H9 (cell line): ENCODE results near the gene ZMPSTE24. TPM values are rescaled to one million over a fixed set of nuclear protein-coding genes. Genes with fewer than 3 reads are reported as not detected.

Source experiments
- DNase-seq: peaks from one replicate; pipeline ENCODE4 v3.0.0-alpha.2; 2017
- H2AFZ ChIP-seq: one replicate; pipeline ENCODE4 v1.6.1; 2013; ENCODE audit warnings: mild to moderate bottlenecking, low read length, control low read depth, moderate library complexity
- H2AK5ac ChIP-seq: 2 replicates; pipeline ENCODE4 v1.6.1; 2013; ENCODE audit warnings: low read length, control low read depth, mixed read lengths; ENCODE audit not compliant: insufficient read length
- H2BK120ac ChIP-seq: one replicate; pipeline ENCODE4 v1.6.1; 2013; ENCODE audit warnings: low read depth, mild to moderate bottlenecking, low read length, control low read depth, inconsistent platforms; ENCODE audit not compliant: poor library complexity, severe bottlenecking
- H2BK12ac ChIP-seq: 2 replicates; pipeline ENCODE4 v1.6.1; 2013; ENCODE audit warnings: low read length, control low read depth, mixed read lengths, low read depth; ENCODE audit not compliant: insufficient read length
- H2BK15ac ChIP-seq: 2 replicates; pipeline ENCODE4 v1.6.1; 2013; ENCODE audit warnings: low read depth, low read length, control low read depth
- H2BK20ac ChIP-seq: one replicate; pipeline ENCODE4 v1.6.1; 2013; ENCODE audit warnings: low read depth, mild to moderate bottlenecking, low read length, control low read depth, inconsistent platforms; ENCODE audit not compliant: poor library complexity, severe bottlenecking
- H2BK5ac ChIP-seq: 2 replicates; pipeline ENCODE4 v1.6.1; 2013; ENCODE audit warnings: low read length, control low read depth, mixed read lengths; ENCODE audit not compliant: insufficient read length
- H3K14ac ChIP-seq: 2 replicates; pipeline ENCODE4 v1.6.1; 2013; ENCODE audit warnings: low read length, control low read depth; ENCODE audit not compliant: insufficient read depth
- H3K18ac ChIP-seq: 2 replicates; pipeline ENCODE4 v1.6.1; 2013; ENCODE audit warnings: low read depth, mild to moderate bottlenecking, mixed read lengths, low read length, control low read depth; ENCODE audit not compliant: insufficient read length
- H3K23ac ChIP-seq: 2 replicates; pipeline ENCODE4 v1.6.1; 2013; ENCODE audit warnings: low read length, control low read depth, mixed read lengths, low read depth; ENCODE audit not compliant: insufficient read length
- H3K23me2 ChIP-seq: 2 replicates; pipeline ENCODE4 v1.6.1; 2013; ENCODE audit warnings: low read depth, mild to moderate bottlenecking, mixed read lengths, low read length, control low read depth; ENCODE audit not compliant: insufficient read length, poor library complexity, severe bottlenecking
- H3K27ac ChIP-seq: 2 replicates; pipeline ENCODE4 v1.5.1; 2013; ENCODE audit warnings: low read length, control low read depth, mixed read lengths, low read depth; ENCODE audit not compliant: insufficient read length
- H3K27me3 ChIP-seq: 2 replicates; pipeline ENCODE4 v1.6.1; 2013; ENCODE audit warnings: low read length, control low read depth, inconsistent platforms; ENCODE audit not compliant: insufficient read depth
- H3K4ac ChIP-seq: 2 replicates; pipeline ENCODE4 v1.6.1; 2013; ENCODE audit warnings: low read depth, mild to moderate bottlenecking, control low read depth, inconsistent platforms, low read length, moderate library complexity
- H3K4me1 ChIP-seq: 2 replicates; pipeline ENCODE4 v1.6.1; 2013; ENCODE audit warnings: low read length, control low read depth, inconsistent platforms; ENCODE audit not compliant: insufficient read depth
- H3K4me2 ChIP-seq: 2 replicates; pipeline ENCODE4 v1.6.1; 2013; ENCODE audit warnings: low read length, control low read depth, mixed read lengths; ENCODE audit not compliant: insufficient read length, insufficient read depth
- H3K56ac ChIP-seq: 2 replicates; pipeline ENCODE4 v1.6.1; 2013; ENCODE audit warnings: low read depth, mild to moderate bottlenecking, mixed read lengths, low read length, control low read depth; ENCODE audit not compliant: insufficient read length
- H3K79me1 ChIP-seq: 2 replicates; pipeline ENCODE4 v1.6.1; 2013; ENCODE audit warnings: low read depth, mild to moderate bottlenecking, moderate library complexity, low read length, control low read depth, inconsistent platforms; ENCODE audit not compliant: insufficient read depth, poor library complexity, severe bottlenecking
- H3K79me2 ChIP-seq: 2 replicates; pipeline ENCODE4 v1.6.1; 2013; ENCODE audit warnings: low read length, control low read depth, inconsistent platforms; ENCODE audit not compliant: insufficient read depth
- H3K9ac ChIP-seq: 2 replicates; pipeline ENCODE4 v1.6.1; 2013; ENCODE audit warnings: low read length, control low read depth, mixed read lengths; ENCODE audit not compliant: insufficient read length; ENCODE audit errors: extremely low read depth
- H3K9me3 ChIP-seq: one replicate; pipeline ENCODE4 v1.6.1; 2013; ENCODE audit warnings: low read depth, low read length, inconsistent platforms; ENCODE audit not compliant: control insufficient read depth
- H3T11ph ChIP-seq: one replicate; pipeline ENCODE4 v1.6.1; 2013; ENCODE audit warnings: mild to moderate bottlenecking, low read length, control low read depth, inconsistent platforms
- H4K20me1 ChIP-seq: one replicate; pipeline ENCODE4 v1.6.1; 2013; ENCODE audit not compliant: control insufficient read depth, insufficient read length, insufficient read depth
- H4K5ac ChIP-seq: 2 replicates; pipeline ENCODE4 v1.6.1; 2013; ENCODE audit warnings: low read depth, mild to moderate bottlenecking, mixed read lengths, low read length, control low read depth; ENCODE audit not compliant: insufficient read length
- H4K8ac ChIP-seq: replicated peaks from 2 replicates; pipeline ENCODE4 v1.6.1; 2013; ENCODE audit warnings: low read length, control low read depth, mixed read lengths, low read depth; ENCODE audit not compliant: insufficient read length
- H4K91ac ChIP-seq: 2 replicates; pipeline ENCODE4 v1.6.1; 2013; ENCODE audit warnings: low read depth, mild to moderate bottlenecking, moderate library complexity, mixed read lengths, low read length, control low read depth; ENCODE audit not compliant: insufficient read length
- H3K27ac Mint-ChIP-seq, 3 experiments: 2 replicates in 2 of 3; 3 replicates in 1 of 3; pipeline ENCODE4 v1.8.0; 2020 to 2021; ENCODE audit warnings: mixed read lengths in 3 of 3, mild to moderate bottlenecking in 1 of 3, moderate library complexity in 1 of 3
- H3K27me3 Mint-ChIP-seq: 2 replicates; pipeline ENCODE4 v1.8.0; 2021; ENCODE audit warnings: low read depth, mild to moderate bottlenecking, moderate library complexity, mixed read lengths
- H3K36me3 Mint-ChIP-seq, 3 experiments: 2 replicates in 2 of 3; 3 replicates in 1 of 3; pipeline ENCODE4 v1.8.0; 2020 to 2021; ENCODE audit warnings: low read depth in 3 of 3, mixed read lengths in 3 of 3; ENCODE audit not compliant: insufficient read depth in 1 of 3
- H3K4me1 Mint-ChIP-seq, 2 experiments: 2 replicates each; pipeline ENCODE4 v1.8.0; 2020; ENCODE audit warnings: mixed read lengths in 2 of 2
- H3K4me3 Mint-ChIP-seq, 2 experiments: 2 replicates in 1 of 2; 3 replicates in 1 of 2; pipeline ENCODE4 v1.8.0; 2020 to 2021; ENCODE audit warnings: mild to moderate bottlenecking in 2 of 2, mixed read lengths in 2 of 2, moderate library complexity in 1 of 2
- H3K9me3 Mint-ChIP-seq, 2 experiments: 2 replicates in 1 of 2; 3 replicates in 1 of 2; pipeline ENCODE4 v1.8.0; 2020; ENCODE audit warnings: mild to moderate bottlenecking in 2 of 2, mixed read lengths in 2 of 2, moderate library complexity in 1 of 2
- CTCF ChIP-seq: fragments of 200-600 bp; sonication (generic); conservative IDR thresholded peaks from 3 replicates; pipeline ENCODE4 v1.8.0; 2021; ENCODE audit warnings: antibody characterized with exemption, mild to moderate bottlenecking
- WGBS: extraction: QIAGEN DNeasy Blood & Tissue Kit; methylation state at CpG from one replicate; pipeline ENCODE4 v1.1.7; 2013; ENCODE audit warnings: missing lambda C conversion rate, low lambda C conversion rate, mixed read lengths; ENCODE audit not compliant: insufficient read length; ENCODE audit errors: extremely low coverage; 5-methylcytosine and 5-hydroxymethylcytosine counted together
- total RNA-seq: library from RNA; stranded (reverse); gene quantifications from 2 replicates; pipeline ENCODE4 v1.2.1, GENCODE V29; 2021

The ZMPSTE24 gene
- total RNA-seq, 1 experiment from 2014 or later: 47.6 TPM

- peak; percentile 96 for DNase-seq
- no CpG with 5 or more reads among the region's 21 CpGs for WGBS
- Histone ChIP-seq H2BK20ac (no peak overlapping the region), H3K27ac (no peak overlapping the region), H3K9me3 (no peaks in the 10 kb centered on the region), H2BK15ac (no peak overlapping the region), H3T11ph (no peak overlapping the region), H4K8ac (no peak overlapping the region), H2AFZ (no peak overlapping the region), H4K20me1 (no peaks in the 10 kb centered on the region), H3K23ac (no peak overlapping the region), H3K79me2 (no peaks in the 10 kb centered on the region), H3K23me2 (peaks cover 6% of the 10 kb centered on the region), H3K4me2 (no peak overlapping the region), H3K56ac (no peak overlapping the region), H2BK5ac (no peak overlapping the region), H3K27me3 (no peaks in the 10 kb centered on the region; the same call in 1 of the 2 replicates), H2BK12ac (no peak overlapping the region), H3K79me1 (no peaks in the 10 kb centered on the region), H3K9ac (no peak overlapping the region), H2BK120ac (no peak overlapping the region), H2AK5ac (no peak overlapping the region), H3K4ac (no peak overlapping the region), H3K4me1 (no peaks in the 10 kb centered on the region), H4K5ac (no peak overlapping the region), H4K91ac (no peak overlapping the region), H3K18ac (no peak overlapping the region), H3K14ac (no peak overlapping the region)
- peak; percentile 98 for TF ChIP-seq CTCF
- Mint-ChIP-seq H3K27me3 (peaks cover 29% of the 10 kb centered on the region), H3K9me3 (no peaks in the 10 kb centered on the region; a peak in 1 of 5 replicates), H3K4me1 (peaks cover 3 to 6% of the 10 kb centered on the region in 2 experiments; a peak in 3 of 4 replicates), H3K4me3 (no peak overlapping the region; a peak in 1 of 5 replicates), H3K36me3 (no peaks in the 10 kb centered on the region), H3K27ac (peak overlapping the region in 2 of 3 experiments; percentile 26 to 65; a peak in 1 of 7 replicates)
Measured at GRCh38 chr1:40338745-40339419, 80.8 kb downstream of the ZMPSTE24 start.
